Loucy (cell line): ENCODE results near the gene PPOX.
A peak's percentile ranks its signal among the peaks of the same experiment; 100 is the strongest.

ENCODE experiments used
- H2AFZ ChIP-seq: fragments of 200-600 bp; sonication (generic); 2 replicates; pipeline ENCODE4 v1.6.0; 2016; ENCODE audit warnings: antibody characterized with exemption, mild to moderate bottlenecking, low read length, moderate library complexity
- H3F3A ChIP-seq: fragments of 200-600 bp; 2 replicates; pipeline ENCODE4 v1.6.0; 2016; ENCODE audit warnings: antibody characterized with exemption, low read depth, mild to moderate bottlenecking
- H3K27me3 ChIP-seq: fragments of 200-600 bp; sonication (generic); 2 replicates; pipeline ENCODE4 v1.6.1; 2014; ENCODE audit warnings: low read length, mild to moderate bottlenecking; ENCODE audit not compliant: insufficient read depth, poor library complexity, severe bottlenecking
- H3K36me3 ChIP-seq: fragments of 200-600 bp; sonication (generic); 2 replicates; pipeline ENCODE4 v1.6.1; 2016; ENCODE audit warnings: low read length; ENCODE audit not compliant: insufficient read depth
- H3K4me1 ChIP-seq: fragments of 200-600 bp; sonication (generic); 2 replicates; pipeline ENCODE4 v1.5.1; 2014; ENCODE audit warnings: low read length, mild to moderate bottlenecking; ENCODE audit not compliant: insufficient read depth, poor library complexity, severe bottlenecking
- H3K4me2 ChIP-seq: fragments of 200-600 bp; sonication (generic); 2 replicates; pipeline ENCODE4 v1.6.0; 2014; ENCODE audit warnings: antibody characterized with exemption, low read length, low read depth, mild to moderate bottlenecking; ENCODE audit not compliant: poor library complexity, severe bottlenecking
- H3K4me3 ChIP-seq: fragments of 200-600 bp; sonication (generic); 2 replicates; pipeline ENCODE4 v1.5.1; 2014; ENCODE audit warnings: low read length, mild to moderate bottlenecking, mixed read lengths; ENCODE audit not compliant: poor library complexity, severe bottlenecking
- H3K79me2 ChIP-seq: fragments of 200-600 bp; sonication (generic); 2 replicates; pipeline ENCODE4 v1.6.1; 2014; ENCODE audit warnings: low read length; ENCODE audit not compliant: insufficient read depth
- H3K9ac ChIP-seq: fragments of 200-600 bp; sonication (generic); 2 replicates; pipeline ENCODE4 v1.6.0; 2014; ENCODE audit warnings: mild to moderate bottlenecking, low read depth, low read length, moderate library complexity; ENCODE audit not compliant: poor library complexity, severe bottlenecking
- H3K9me2 ChIP-seq: fragments of 200-600 bp; sonication (generic); replicated peaks from 2 replicates; pipeline ENCODE4 v1.6.1; 2016; ENCODE audit warnings: low read depth, low read length, mixed read lengths
- H3K9me3 ChIP-seq: fragments of 200-600 bp; sonication (generic); 2 replicates; pipeline ENCODE4 v1.6.1; 2014; ENCODE audit warnings: mild to moderate bottlenecking, antibody characterized with exemption, low read length, low read depth; ENCODE audit not compliant: insufficient read depth
- H4K20me1 ChIP-seq: fragments of 200-600 bp; sonication (generic); 2 replicates; pipeline ENCODE4 v1.6.0; 2014; ENCODE audit warnings: antibody characterized with exemption, low read length, mild to moderate bottlenecking; ENCODE audit not compliant: insufficient read depth, poor library complexity, severe bottlenecking
- CTCF ChIP-seq: fragments of 200-600 bp; sonication (generic); conservative IDR thresholded peaks from 2 replicates; pipeline ENCODE4 v1.5.1; 2014; ENCODE audit warnings: mild to moderate bottlenecking, antibody characterized with exemption, low read length
- EZH2phosphoT487 ChIP-seq: fragments of 200-600 bp; IDR thresholded peaks from 2 replicates; pipeline ENCODE4 v1.6.1; 2018; ENCODE audit warnings: antibody characterized with exemption, mild to moderate bottlenecking, moderate library complexity, borderline replicate concordance

Gene PPOX

GRCh38 chr1:161217831-161218230, 51.6 kb downstream of the PPOX start:
- Histone ChIP-seq H3K4me1 (peaks cover 24% of the 10 kb centered on the region), H3K36me3 (peaks cover 17% of the 10 kb centered on the region; the same call in 1 of the 2 replicates), H3K79me2 (no peaks in the 10 kb centered on the region), H3K27me3 (no peaks in the 10 kb centered on the region), H3K9me2 (no peaks in the 10 kb centered on the region), H3K4me2 (peak overlapping the region; percentile 45), H3K9me3 (no peaks in the 10 kb centered on the region), H4K20me1 (no peaks in the 10 kb centered on the region), H3F3A (peaks cover 3% of the 10 kb centered on the region; the same call in 1 of the 2 replicates), H3K4me3 (no peak overlapping the region), H3K9ac (no peak overlapping the region), H2AFZ (no peak overlapping the region)
- TF ChIP-seq EZH2phosphoT487 = no peak

- Histone ChIP-seq H3K36me3 (peaks cover 11% of the 10 kb centered on the region; the same call in 1 of the 2 replicates), H3F3A (peaks cover 3% of the 10 kb centered on the region; the same call in 1 of the 2 replicates), H3K9me2 (no peaks in the 10 kb centered on the region), H3K79me2 (no peaks in the 10 kb centered on the region), H4K20me1 (no peaks in the 10 kb centered on the region), H3K4me3 (no peak overlapping the region), H2AFZ (no peak overlapping the region), H3K4me2 (peak overlapping the region; percentile 45), H3K4me1 (peaks cover 24% of the 10 kb centered on the region), H3K27me3 (no peaks in the 10 kb centered on the region), H3K9me3 (no peaks in the 10 kb centered on the region), H3K9ac (no peak overlapping the region)
- TF ChIP-seq EZH2phosphoT487 (no peak), CTCF (no peak)
Observed at GRCh38 chr1:161218301-161219077, 52.3 kb downstream of the PPOX start.

GRCh38 chr1:161219078-161219892, 53.1 kb downstream of the PPOX start:
- no peak overlapping the region for H3K4me2 ChIP-seq
- no peaks in the 10 kb centered on the region for H3K27me3 ChIP-seq
- no peaks in the 10 kb centered on the region for H3K9me3 ChIP-seq
- no peaks in the 10 kb centered on the region for H4K20me1 ChIP-seq
- H3F3A ChIP-seq = peaks cover 3% of the 10 kb centered on the region; the same call in 1 of the 2 replicates
- H3K4me1 ChIP-seq = peaks cover 24% of the 10 kb centered on the region
- peaks cover 3% of the 10 kb centered on the region; the same call in 1 of the 2 replicates for H3K36me3 ChIP-seq
- no peaks in the 10 kb centered on the region for H3K9me2 ChIP-seq
- no peak overlapping the region for H3K4me3 ChIP-seq
- TF ChIP-seq EZH2phosphoT487 (no peak), CTCF (no peak)
- no peak overlapping the region for H2AFZ ChIP-seq
- H3K9ac ChIP-seq = no peak overlapping the region
- no peaks in the 10 kb centered on the region for H3K79me2 ChIP-seq
